Muscle of arm (tissue), 12 donors: ENCODE results near the gene RUFY3. TPM values are rescaled to one million over a fixed set of nuclear protein-coding genes. Genes with fewer than 3 reads are reported as not detected.
"Not testable (repeated sequence)": the region's sequence is repeated elsewhere in the genome, so short reads cannot be mapped to it uniquely, and the experiment has no call there.

Experiments
- DNase-seq: peaks from one replicate; pipeline ENCODE4 v3.0.0-alpha.2; 2013
- polyA plus RNA-seq, 12 donors: library from polyadenylated mRNA; unstranded; fragments of 120-200 nt; gene quantifications; one replicate each; pipeline ENCODE4 v1.2.1, GENCODE V29; 2013; ENCODE audit not compliant: insufficient read length in 12 of 12

RUFY3 gene
- polyA plus RNA-seq, 12 donors, result 50.2 to 154 (median 93.2) TPM; not detected in 1

DNA sequence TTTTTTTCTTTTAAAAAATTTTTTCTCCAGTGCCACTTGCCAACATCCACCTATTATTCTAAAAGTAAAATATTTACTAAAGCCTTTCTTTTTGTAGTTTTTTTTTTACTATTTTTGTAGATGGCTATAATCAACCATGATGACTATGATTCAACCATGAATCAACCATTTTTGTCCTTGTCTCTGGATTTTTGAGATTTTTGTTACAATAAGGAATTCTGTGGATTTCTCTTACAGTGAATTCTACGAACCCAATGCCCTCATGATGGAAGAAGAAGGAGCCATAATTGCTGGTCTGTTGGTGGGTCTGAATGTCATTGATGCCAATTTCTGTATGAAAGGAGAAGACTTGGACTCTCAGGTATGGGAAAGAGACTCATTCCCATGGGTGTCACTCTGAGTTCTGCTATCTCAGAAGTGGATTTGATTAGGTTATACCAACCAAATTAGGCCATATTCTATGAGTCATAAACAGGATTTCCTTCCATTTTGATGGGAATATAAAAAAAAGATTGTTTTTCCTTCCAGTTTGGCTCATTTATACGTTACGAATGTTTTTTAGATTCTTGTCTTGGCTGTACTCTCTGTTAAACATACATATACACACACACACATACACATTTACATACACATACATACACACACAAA lies 46.7 kb downstream of the RUFY3 start:
- no peak for DNase-seq

DNA sequence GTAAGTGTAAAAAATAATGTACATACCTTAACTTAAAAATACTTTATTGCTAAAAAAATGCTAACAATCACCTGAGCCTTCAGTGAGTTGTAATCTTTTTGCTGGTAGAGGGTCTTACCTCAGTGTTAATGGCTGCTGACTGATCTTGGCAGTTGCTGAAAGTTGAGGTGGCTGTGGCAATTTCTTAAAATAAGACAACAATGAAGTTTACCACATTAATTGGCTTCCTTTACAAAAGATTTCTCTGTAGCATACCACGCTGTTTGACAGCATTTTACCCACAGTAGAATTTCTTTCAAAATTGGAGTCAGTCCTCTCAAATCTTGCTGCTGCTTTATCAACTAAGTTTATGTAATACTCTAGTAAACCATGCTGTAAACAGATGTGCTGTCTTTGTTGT lies 47.6 kb downstream of the RUFY3 start:
- DNase-seq, result not testable (repeated sequence)

DNA sequence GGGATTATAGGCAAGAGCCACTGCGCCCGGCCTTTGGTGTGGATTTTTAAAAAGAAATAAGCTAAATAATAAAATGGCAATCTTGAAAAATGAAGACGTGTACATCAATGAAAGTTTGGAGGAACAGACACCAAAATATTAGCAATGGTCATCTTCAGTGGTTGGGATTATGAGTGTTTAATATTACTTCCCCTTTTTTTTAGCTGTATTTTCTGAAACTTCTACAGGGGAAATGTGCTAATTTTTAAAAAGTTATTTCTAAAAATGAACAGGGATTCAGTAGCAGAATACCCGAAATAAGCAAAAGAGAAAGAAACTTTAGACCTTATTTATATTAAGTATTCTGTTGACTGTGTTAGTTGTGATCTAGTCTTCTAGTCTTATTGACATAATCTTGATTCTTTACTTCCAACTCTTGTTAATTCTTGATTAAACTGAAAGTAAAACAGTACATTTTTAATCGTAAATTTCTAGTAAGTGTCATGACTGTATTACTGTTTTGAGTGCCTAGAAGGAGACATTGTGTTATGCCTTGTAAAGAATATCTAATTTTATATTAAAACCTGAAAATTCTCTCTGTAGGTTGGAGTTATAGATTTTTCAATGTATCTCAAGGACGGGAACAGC lies 51.3 kb downstream of the RUFY3 start:
- no peak for DNase-seq

- DNase-seq, result no peak
Observed at GRCh38 chr4:70778888-70779422, 57.2 kb downstream of the RUFY3 start.

GRCh38 chr4:70783096-70783495 lies 61.3 kb downstream of the RUFY3 start:
- DNase-seq, result no peak

- no peak for DNase-seq
Observed at GRCh38 chr4:70787496-70787895, 65.7 kb downstream of the RUFY3 start.

DNA sequence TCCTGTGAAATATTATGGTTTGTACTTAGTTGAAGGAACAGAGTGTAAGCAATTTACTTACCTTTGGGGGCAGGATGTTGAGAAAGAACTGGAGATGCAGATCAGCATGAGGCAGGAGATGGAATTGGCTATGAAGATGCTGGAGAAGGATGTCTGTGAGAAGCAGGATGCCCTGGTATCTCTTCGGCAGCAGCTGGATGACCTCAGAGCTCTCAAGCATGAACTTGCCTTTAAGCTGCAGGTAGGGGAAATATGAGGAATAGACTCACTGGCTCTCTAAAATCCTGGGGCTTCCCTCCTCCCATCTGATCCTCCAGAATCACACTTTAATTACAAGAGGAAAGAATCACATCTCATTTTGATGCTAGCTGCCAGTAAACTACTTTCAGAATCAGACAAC lies 67.0 kb downstream of the RUFY3 start:
- DNase-seq, result no peak

- DNase-seq, result no peak
Observed at GRCh38 chr4:70793626-70794025, 71.9 kb downstream of the RUFY3 start.

DNA sequence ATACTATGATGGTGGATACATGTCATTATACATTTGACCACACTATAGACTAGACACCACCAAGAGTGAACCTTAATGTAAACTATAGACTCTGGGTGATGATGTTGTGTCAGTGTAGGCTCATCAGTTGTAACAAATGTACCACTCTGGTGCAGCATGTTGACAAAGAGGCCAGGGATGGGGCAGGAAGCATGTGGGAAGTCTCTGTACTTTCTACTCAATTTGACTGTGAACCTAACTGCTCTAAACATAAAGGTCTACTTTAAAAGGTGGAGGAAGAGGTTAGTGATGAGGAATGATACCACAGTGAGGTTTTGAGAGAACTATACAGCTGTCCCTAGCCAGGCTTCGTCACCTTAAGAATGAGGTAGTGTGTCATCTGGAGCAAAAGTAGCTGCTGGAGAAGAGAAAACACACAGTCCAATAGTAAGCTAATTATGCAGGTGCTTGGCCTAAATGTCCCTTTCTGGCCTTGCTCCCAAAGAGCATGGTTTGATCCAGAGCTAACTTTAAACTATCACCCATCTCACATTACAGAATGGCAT lies 79.6 kb downstream of the RUFY3 start:
- DNase-seq, result no peak

- no peak for DNase-seq
Observed at GRCh38 chr4:70802928-70803580, 81.3 kb downstream of the RUFY3 start.

GRCh38 chr4:70808151-70808550 lies 86.4 kb downstream of the RUFY3 start:
- DNase-seq, result no peak

DNA sequence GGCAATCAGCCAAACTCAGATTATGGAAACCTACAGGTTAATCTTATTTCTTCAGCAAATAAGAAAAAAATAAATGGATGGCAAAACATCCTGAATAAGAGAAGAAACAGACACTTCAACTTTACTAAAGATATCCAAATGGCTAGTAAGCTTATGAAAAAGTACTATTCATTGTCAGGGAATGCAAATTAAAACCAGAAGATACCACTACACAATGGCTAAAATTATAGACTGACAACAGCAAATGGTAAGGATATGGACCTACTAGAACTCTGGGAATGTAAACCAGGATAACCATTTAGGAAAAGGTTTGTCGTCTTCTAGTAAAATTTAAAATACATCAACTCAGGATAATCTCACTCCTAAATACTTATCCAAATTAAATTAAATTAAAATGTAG lies 93.6 kb downstream of the RUFY3 start:
- DNase-seq, result no peak

DNA sequence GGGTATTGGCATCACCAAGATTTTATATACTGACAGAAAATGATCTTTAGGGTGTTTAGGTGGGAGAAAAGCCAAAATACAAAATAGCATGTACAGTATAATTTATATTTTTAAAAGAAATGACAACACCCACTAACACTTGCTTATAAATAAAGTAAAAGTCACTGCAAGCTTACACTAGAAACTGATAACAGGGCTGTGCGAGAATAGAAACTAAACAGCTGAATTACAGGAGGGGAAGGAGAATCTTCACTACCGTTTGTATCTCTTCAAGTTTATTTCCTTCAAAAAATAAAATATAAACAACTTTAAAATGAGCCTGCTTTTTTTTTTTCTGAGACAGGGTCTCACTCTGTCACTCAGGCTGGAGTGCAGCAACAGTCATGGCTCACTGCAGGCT lies 95.1 kb downstream of the RUFY3 start:
- no peak for DNase-seq

DNA sequence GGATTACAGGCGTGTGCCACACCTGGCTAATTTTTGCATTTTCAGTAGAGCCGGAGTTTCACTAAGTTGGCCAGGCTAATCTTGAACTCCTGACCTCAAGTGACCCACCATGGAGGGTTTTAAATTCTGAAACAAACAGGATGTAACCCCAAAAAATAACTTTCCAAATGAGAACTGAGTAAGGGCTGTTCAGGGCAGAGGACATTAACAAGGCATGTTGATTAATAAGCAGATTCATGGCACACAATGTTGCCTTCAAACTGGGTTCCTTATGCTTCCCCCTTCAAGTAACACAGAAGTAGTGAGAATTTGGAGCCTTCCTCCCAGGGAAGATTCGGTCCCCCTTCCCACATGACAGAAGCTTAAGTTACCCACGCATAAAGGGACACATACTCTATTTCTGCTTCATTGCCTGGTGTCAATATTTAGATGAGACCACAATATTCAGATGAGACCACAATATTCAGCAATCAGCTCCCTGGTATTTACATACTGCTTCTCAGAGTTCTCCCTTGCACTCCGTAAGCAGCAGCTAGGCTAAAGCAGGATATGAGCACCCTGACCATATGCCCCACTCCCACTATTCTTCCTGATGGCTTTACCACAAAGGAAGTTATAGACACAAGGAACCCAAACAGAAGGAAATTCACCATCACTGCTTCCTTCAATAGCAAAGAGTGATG lies 96.5 kb downstream of the RUFY3 start:
- no peak for DNase-seq

GRCh38 chr4:70818921-70819320 lies 97.2 kb downstream of the RUFY3 start:
- no peak for DNase-seq

GRCh38 chr4:70829015-70829414 lies 107.3 kb downstream of the RUFY3 start:
- no peak for DNase-seq

- no peak for DNase-seq
Observed at GRCh38 chr4:70829492-70829891, 107.7 kb downstream of the RUFY3 start.

DNA sequence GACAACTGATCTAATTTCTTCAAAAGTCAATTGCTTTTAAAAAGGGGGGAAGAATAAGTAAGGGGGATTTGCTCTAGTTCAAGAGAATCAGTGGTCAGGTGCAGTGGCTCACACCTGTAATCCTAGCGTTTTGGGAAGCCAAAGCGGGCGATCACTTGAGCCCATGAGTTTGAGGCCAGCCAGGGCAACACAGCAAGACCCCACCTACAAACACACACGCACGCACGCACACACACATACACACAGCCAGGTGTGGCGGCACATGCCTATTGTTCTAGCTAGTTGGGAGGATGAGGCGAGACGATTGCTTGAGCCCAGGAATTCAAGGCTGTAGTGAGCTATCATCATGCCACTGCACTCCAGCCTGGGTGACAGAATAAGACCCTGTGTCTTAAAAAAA lies 108.3 kb downstream of the RUFY3 start:
- no peak for DNase-seq

GRCh38 chr4:70831293-70831692 lies 109.5 kb downstream of the RUFY3 start:
- no peak for DNase-seq

- no peak for DNase-seq
Observed at GRCh38 chr4:70833675-70834074, 111.9 kb downstream of the RUFY3 start.

GRCh38 chr4:70836081-70836480 lies 114.3 kb downstream of the RUFY3 start:
- DNase-seq, result no peak

DNA sequence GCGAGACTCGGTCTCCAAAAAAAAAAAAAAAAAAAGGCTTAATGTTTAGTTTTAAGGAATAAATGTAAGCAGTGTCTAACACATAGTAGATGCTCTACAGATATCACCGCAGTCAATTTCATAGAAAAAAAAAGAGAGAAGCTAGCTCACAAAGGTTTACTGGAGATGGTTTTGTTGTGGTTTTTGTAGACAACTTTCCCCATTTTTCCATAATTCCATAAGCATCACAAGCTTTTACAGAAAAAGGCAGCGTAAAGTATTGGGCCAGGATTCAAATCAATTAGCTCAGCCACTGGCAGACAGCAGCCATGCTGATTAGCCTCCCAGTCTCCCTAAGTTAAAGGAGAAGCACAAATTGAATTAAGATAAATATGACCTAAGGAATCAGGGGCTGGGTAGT lies 116.4 kb downstream of the RUFY3 start:
- peak; percentile 31 for DNase-seq
